HG03097 (cell line): ENCODE data around the gene PRSS58.

ENCODE experiments used
- ATAC-seq: cut with Tn5 transposase; IDR thresholded peaks from one replicate; pipeline ENCODE4 v1.9.1; 2021; ENCODE audit not compliant: unreplicated experiment, low FRiP score

Gene PRSS58

GRCh38 chr7:142228537-142229104 lies 29.2 kb downstream of the PRSS58 start:
- ATAC-seq = no peak
